Common myeloid progenitor, CD34-positive (primary cell): ENCODE results near the gene CD302.

ENCODE experiments used
- CTCF ChIA-PET: fragments of 350-600 bp; sonication (Branson Sonifier 250); formaldehyde crosslinking; loops from one replicate; lab custom pipeline; 2021; ENCODE audit warnings: antibody characterized with exemption; lab: Charles Lee
- POLR2A ChIA-PET: fragments of 350-600 bp; sonication (Branson Sonifier 250); formaldehyde crosslinking; loops from one replicate; lab custom pipeline; 2021; ENCODE audit warnings: antibody characterized with exemption; lab: Charles Lee
- DNase-seq, 3 donors: peaks; one replicate each; pipeline versions ENCODE4 v3.0.0 to v3.0.0-alpha.2; 2013
- H3K27ac ChIP-seq, 2 experiments: 1 replicate in 1 of 2; 2 replicates in 1 of 2; pipeline ENCODE4 v1.7.0; 2013; ENCODE audit warnings: inconsistent platforms in 2 of 2, low read length in 2 of 2, mild to moderate bottlenecking in 2 of 2, low read depth in 1 of 2, moderate library complexity in 1 of 2; ENCODE audit not compliant: severe bottlenecking in 2 of 2, insufficient read depth in 1 of 2, poor library complexity in 1 of 2
- H3K27me3 ChIP-seq, 5 experiments: replicated peaks in 2 of 5; 1 replicate in 3 of 5; 2 replicates in 2 of 5; pipeline versions ENCODE4 v1.6.1 to v1.7.0; 2013; ENCODE audit warnings: low read length in 4 of 5, mild to moderate bottlenecking in 2 of 5, moderate library complexity in 2 of 5, inconsistent platforms in 1 of 5; ENCODE audit not compliant: insufficient read depth in 5 of 5, control insufficient read depth in 4 of 5
- H3K36me3 ChIP-seq, 4 experiments: 1 replicate in 2 of 4; 2 replicates in 2 of 4; pipeline versions ENCODE4 v1.6.1 to v1.7.0; 2013; ENCODE audit warnings: low read length in 3 of 4, control low read depth in 1 of 4, mild to moderate bottlenecking in 1 of 4; ENCODE audit not compliant: control insufficient read depth in 4 of 4, insufficient read depth in 4 of 4
- H3K4me1 ChIP-seq, 4 experiments: 1 replicate in 3 of 4; 2 replicates in 1 of 4; pipeline versions ENCODE4 v1.6.1 to v1.7.1; 2013; ENCODE audit warnings: low read length in 3 of 4, mild to moderate bottlenecking in 3 of 4, control low read depth in 1 of 4, inconsistent platforms in 1 of 4, moderate library complexity in 1 of 4; ENCODE audit not compliant: control insufficient read depth in 4 of 4, insufficient read depth in 4 of 4; ENCODE audit errors: control extremely low read depth in 1 of 4
- H3K4me3 ChIP-seq, 7 experiments: 1 replicate in 4 of 7; 2 replicates in 3 of 7; pipeline versions ENCODE4 v1.5.1 to v1.7.0; 2013; ENCODE audit warnings: mild to moderate bottlenecking in 7 of 7, low read length in 6 of 7, moderate library complexity in 6 of 7, inconsistent platforms in 2 of 7, low read depth in 2 of 7, control low read depth in 1 of 7; ENCODE audit not compliant: insufficient read depth in 4 of 7, control insufficient read depth in 1 of 7; ENCODE audit errors: extremely low read depth in 1 of 7
- H3K9me3 ChIP-seq, 5 experiments: 1 replicate in 4 of 5; 2 replicates in 1 of 5; pipeline versions ENCODE4 v1.6.1 to v1.7.1; 2013; ENCODE audit warnings: low read length in 4 of 5, mild to moderate bottlenecking in 2 of 5, inconsistent platforms in 1 of 5, low read depth in 1 of 5, moderate library complexity in 1 of 5; ENCODE audit not compliant: control insufficient read depth in 4 of 5, insufficient read depth in 2 of 5; ENCODE audit errors: control extremely low read depth in 1 of 5
- WGBS: methylation state at CpG from one replicate; pipeline ENCODE4 v1.1.5; 2013; ENCODE audit not compliant: insufficient coverage; 5-methylcytosine and 5-hydroxymethylcytosine counted together

Gene CD302

GRCh38 chr2:159774370-159774990 is 23.5 kb downstream of the CD302 start:
- Histone ChIP-seq H3K27ac (no peak overlapping the region), H3K27me3 (no peaks in the 10 kb centered on the region), H3K4me3 (no peak overlapping the region), H3K36me3 (peaks cover 7 to 32% (median 17%) of the 10 kb centered on the region in 4 experiments), H3K4me1 (peaks cover 0 to 9% (median 3%) of the 10 kb centered on the region in 4 experiments), H3K9me3 (no peaks in the 10 kb centered on the region)
- DNase-seq = no peak
- ChIA-PET POLR2A (no interaction called here), CTCF (interaction anchor here (1.0 to 1.7 kb wide), 3 partner anchors 10 to 36 kb away, joined by 3 to 5 read pairs (median 4); no protein-coding TSS in a partner anchor)
- WGBS = 61% methylated on average over 3 of the region's 3 CpGs

DNA sequence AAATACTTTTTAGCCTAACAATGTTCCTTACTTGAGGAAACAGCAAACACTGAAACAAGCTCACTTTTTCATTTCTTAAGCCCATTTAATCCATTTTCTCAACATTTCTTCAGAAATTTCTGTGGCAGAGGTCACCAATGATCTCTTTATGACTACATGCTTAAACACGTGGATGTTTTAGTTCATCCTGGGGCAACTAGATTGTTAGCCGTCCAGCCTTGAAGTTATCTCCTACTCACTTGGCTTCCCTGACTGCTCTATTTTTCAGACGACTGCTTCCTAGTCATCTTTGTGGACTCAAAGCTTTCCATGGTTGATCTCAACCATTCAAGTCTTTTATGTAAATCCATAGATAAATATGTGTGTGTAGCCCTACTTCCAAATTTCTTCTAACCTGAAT is 24.1 kb downstream of the CD302 start:
- CTCF ChIA-PET = interaction anchor here (0.8 to 1.7 kb wide), 5 partner anchors 11 to 36 kb away, joined by 3 to 5 read pairs (median 4); no protein-coding TSS in a partner anchor

GRCh38 chr2:159773426-159773825 is 24.6 kb downstream of the CD302 start:
- Histone ChIP-seq H3K27ac (no peak overlapping the region), H3K27me3 (no peaks in the 10 kb centered on the region), H3K36me3 (peaks cover 10 to 33% (median 18%) of the 10 kb centered on the region in 4 experiments), H3K4me3 (no peak overlapping the region), H3K9me3 (no peaks in the 10 kb centered on the region), H3K4me1 (peaks cover 0 to 5% (median under 1%) of the 10 kb centered on the region in 4 experiments)
- DNase-seq = no peak
- ChIA-PET POLR2A (no interaction called here), CTCF (interaction anchor here (0.8 to 1.7 kb wide), 3 partner anchors 11 to 35 kb away, joined by 3 to 5 read pairs (median 5); no protein-coding TSS in a partner anchor)
- WGBS = 100% methylated on average over 2 of the region's 3 CpGs

More for the DNA sequence above, 24.1 kb downstream of the CD302 start:
- Histone ChIP-seq H3K9me3 (no peaks in the 10 kb centered on the region), H3K4me3 (no peak overlapping the region), H3K4me1 (peaks cover 0 to 9% (median 3%) of the 10 kb centered on the region in 4 experiments), H3K36me3 (peaks cover 9 to 32% (median 18%) of the 10 kb centered on the region in 4 experiments), H3K27me3 (no peaks in the 10 kb centered on the region), H3K27ac (no peak overlapping the region)
- no peak for DNase-seq
- WGBS = 96% methylated on average over 2 of the region's 3 CpGs
- POLR2A ChIA-PET = no interaction called here

GRCh38 chr2:159769147-159769546 is 28.9 kb downstream of the CD302 start:
- Histone ChIP-seq H3K4me1 (no peaks in the 10 kb centered on the region), H3K27ac (no peak overlapping the region), H3K9me3 (no peaks in the 10 kb centered on the region), H3K4me3 (no peak overlapping the region), H3K36me3 (peaks cover 12 to 39% (median 28%) of the 10 kb centered on the region in 4 experiments), H3K27me3 (no peaks in the 10 kb centered on the region)
- no peak for DNase-seq
- WGBS = 100% methylated on average over 3 of the region's 3 CpGs
- CTCF ChIA-PET = interaction anchor here (1.5 to 1.6 kb wide), 2 partner anchors 12 to 16 kb away, joined by 4 to 5 read pairs; no protein-coding TSS in a partner anchor
- POLR2A ChIA-PET = no interaction called here

- no peak overlapping the region for H3K27ac ChIP-seq
- peaks cover 24 to 76% (median 52%) of the 10 kb centered on the region in 4 experiments for H3K36me3 ChIP-seq
- ChIA-PET CTCF (interaction anchor here (1.0 to 1.4 kb wide), 2 partner anchors 9 to 70 kb away, joined by 3 to 6 read pairs; no protein-coding TSS in a partner anchor), POLR2A (interaction anchor here (0.7 to 1.2 kb wide), 2 partner anchors 14 to 74 kb away, joined by 3 read pairs; no protein-coding TSS in a partner anchor)
- H3K9me3 ChIP-seq = no peaks in the 10 kb centered on the region
- no CpG with 5 or more reads among the region's 1 CpG for WGBS
- DNase-seq = no peak
- H3K4me1 ChIP-seq = no peaks in the 10 kb centered on the region
- H3K27me3 ChIP-seq = no peaks in the 10 kb centered on the region
- no peak overlapping the region for H3K4me3 ChIP-seq
Measured at GRCh38 chr2:159762075-159762474, 35.9 kb downstream of the CD302 start.

DNA sequence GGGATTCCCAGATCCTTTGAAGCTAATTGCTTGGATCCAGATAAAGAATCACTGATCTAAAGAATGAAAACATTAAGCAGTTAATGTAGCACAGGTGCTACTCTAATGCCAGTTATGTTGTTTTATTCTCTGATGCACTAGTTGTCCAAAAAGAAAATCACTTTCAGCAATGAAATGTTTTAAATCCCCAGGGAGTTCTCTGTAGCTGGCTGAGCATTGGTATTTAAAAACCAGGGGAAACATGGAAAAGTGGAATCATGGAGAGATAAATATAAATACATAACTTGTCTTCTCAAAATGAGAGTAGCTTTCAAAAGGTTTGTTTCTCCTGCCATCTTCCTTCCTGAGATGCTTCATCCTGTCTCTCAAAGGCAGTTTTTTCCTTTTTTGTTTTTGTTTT is 37.7 kb downstream of the CD302 start:
- no peak for DNase-seq
- CTCF ChIA-PET = interaction anchor here (0.6 to 1.0 kb wide), 2 partner anchors 14 to 111 kb away, joined by 3 to 4 read pairs; no protein-coding TSS in a partner anchor
- POLR2A ChIA-PET = no interaction called here
- Histone ChIP-seq H3K36me3 (peaks cover 23 to 75% (median 50%) of the 10 kb centered on the region in 4 experiments), H3K27me3 (no peaks in the 10 kb centered on the region), H3K4me3 (no peak overlapping the region), H3K4me1 (peaks cover 0 to 3% (median 0%) of the 10 kb centered on the region in 4 experiments), H3K27ac (peak overlapping the region in 1 of 2 experiments; percentile 14), H3K9me3 (no peaks in the 10 kb centered on the region)

DNA sequence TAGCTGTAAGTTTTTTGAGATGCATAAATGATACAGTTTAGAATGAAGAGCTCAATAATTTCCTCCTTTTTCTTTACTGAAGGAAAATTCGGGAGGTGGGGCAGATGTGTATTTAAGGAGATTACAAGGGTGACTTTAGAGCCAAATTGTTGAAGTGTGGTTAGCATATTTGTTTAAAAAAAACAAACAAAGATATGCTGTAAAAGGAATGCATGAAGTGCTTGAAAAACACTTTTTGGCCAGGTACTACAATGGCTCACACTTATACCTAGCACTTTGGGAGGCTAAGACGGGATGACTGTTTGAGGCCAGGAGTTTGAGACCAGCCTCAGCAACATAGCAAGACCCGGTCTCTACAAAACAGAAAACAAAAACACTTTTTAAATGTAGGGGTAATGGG is 38.4 kb downstream of the CD302 start:
- H3K36me3 ChIP-seq = peaks cover 23 to 71% (median 48%) of the 10 kb centered on the region in 4 experiments
- 100% methylated on average over 1 of the region's 3 CpGs for WGBS
- POLR2A ChIA-PET = no interaction called here

More for the DNA sequence above, 38.4 kb downstream of the CD302 start:
- H3K27me3 ChIP-seq = no peaks in the 10 kb centered on the region
- H3K4me1 ChIP-seq = peaks cover 0 to 11% (median 3%) of the 10 kb centered on the region in 4 experiments
- H3K9me3 ChIP-seq = no peaks in the 10 kb centered on the region
- DNase-seq = no peak
- CTCF ChIA-PET = no interaction called here
- H3K4me3 ChIP-seq = no peak overlapping the region
- H3K27ac ChIP-seq = no peak overlapping the region
